ENCODE results near the gene TNK1. TPM values are rescaled to one million over a fixed set of nuclear protein-coding genes. Genes with fewer than 3 reads are reported as not detected.

Gene TNK1
- total and polyA plus RNA-seq, 4 donors, result 3.7 to 8.2 (median 5.7) TPM

DNA sequence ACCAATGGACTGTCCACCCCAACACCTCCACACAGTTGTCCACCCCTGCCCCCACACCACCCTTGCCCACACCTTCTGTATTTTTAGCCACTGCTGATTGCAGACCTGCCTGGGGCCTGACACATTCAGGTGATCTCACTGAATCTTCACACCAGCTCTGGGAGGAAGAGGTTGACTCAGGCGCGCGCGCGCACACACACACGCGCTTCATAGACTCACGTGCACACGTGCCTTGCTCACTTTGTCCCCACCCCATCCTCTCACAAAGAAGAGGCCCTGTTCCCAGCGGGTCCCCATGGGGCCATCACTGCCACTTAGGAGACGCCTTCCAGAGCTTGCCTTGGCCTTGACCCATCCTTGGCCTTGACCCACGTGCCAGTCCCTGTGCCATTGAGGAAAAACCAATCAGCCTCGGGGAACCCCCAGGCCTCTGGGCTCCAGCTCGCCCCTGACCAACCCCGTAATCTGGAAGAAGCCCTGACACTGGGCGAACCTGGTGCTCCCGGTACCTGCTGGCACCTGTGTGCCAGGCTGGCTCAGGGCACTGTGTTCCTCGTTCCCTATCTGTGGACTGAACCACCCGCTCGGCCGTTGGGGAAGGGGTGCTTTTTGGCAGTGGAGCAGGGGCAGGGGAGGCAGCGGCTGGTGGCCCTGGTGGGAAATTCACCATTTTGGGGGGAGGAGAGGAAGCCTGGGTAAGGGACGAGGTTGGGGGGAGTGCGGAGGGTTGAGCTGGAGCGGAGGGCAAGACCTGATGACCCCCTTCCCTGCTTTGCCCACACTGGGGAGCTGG, 29.9 kb downstream of the TNK1 start:
- Histone ChIP-seq H3K27me3 (ENCODE audit: control insufficient read depth in 3 of 3, insufficient read depth in 3 of 3, low read length in 2 of 3) (no peaks in the 10 kb centered on the region), H3K27ac (ENCODE audit: low read depth in 1 of 2, low read length in 1 of 2) (no peak overlapping the region), H3K36me3 (ENCODE audit: control insufficient read depth in 4 of 4, insufficient read depth in 4 of 4, low read length in 4 of 4) (peaks cover 0 to 13% (median 4%) of the 10 kb centered on the region in 4 donors), H3K9me3 (ENCODE audit: control insufficient read depth in 4 of 4, insufficient read depth in 3 of 4, low read length in 3 of 4) (no peaks in the 10 kb centered on the region), H3K4me3 (no peak overlapping the region), H3K4me1 (ENCODE audit: control insufficient read depth in 5 of 5, insufficient read depth in 5 of 5, low read length in 5 of 5) (peaks cover 0 to under 1% (median 0%) of the 10 kb centered on the region in 5 donors), H3K9ac (ENCODE audit: insufficient read depth in 1 of 2, low read length in 2 of 2) (no peak overlapping the region)
- ATAC-seq (ENCODE audit: insufficient read depth, low FRiP score) (no peak), DNase-seq (no peak)
- TF ChIP-seq, protein P1, sequence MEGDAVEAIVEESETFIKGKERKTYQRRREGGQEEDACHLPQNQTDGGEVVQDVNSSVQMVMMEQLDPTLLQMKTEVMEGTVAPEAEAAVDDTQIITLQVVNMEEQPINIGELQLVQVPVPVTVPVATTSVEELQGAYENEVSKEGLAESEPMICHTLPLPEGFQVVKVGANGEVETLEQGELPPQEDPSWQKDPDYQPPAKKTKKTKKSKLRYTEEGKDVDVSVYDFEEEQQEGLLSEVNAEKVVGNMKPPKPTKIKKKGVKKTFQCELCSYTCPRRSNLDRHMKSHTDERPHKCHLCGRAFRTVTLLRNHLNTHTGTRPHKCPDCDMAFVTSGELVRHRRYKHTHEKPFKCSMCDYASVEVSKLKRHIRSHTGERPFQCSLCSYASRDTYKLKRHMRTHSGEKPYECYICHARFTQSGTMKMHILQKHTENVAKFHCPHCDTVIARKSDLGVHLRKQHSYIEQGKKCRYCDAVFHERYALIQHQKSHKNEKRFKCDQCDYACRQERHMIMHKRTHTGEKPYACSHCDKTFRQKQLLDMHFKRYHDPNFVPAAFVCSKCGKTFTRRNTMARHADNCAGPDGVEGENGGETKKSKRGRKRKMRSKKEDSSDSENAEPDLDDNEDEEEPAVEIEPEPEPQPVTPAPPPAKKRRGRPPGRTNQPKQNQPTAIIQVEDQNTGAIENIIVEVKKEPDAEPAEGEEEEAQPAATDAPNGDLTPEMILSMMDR (IDR thresholded peaks at IDR 0.05; ENCODE audit: control extremely low read depth, extremely low read depth), result no peak
- 90 to 93% methylated on average over 25 of the region's 25 CpGs for WGBS, 2 donors

DNA sequence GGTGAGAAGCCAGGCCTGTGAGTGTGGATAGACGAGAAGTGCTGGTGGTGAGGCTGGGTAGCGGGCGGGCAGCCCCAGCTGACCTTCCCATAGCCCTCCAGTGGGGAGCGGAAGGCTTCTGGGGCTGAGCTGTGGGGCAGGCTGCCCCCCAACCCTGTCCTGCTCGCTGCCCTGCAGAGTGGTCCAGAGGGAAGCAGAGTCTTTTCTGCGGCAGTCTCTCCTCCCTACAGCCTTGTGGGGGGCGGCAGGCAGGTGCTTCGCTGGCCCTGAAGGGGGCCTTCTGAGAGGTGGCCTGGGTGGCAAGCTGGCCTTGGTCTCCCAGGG, 30.5 kb downstream of the TNK1 start:
- TF ChIP-seq, protein P1 (IDR thresholded peaks at IDR 0.05; ENCODE audit: control extremely low read depth, extremely low read depth), result no peak
- no peak overlapping the region for H3K27ac ChIP-seq (ENCODE audit: low read depth in 1 of 2, low read length in 1 of 2)
- 90 to 95% methylated on average over 8 of the region's 8 CpGs for WGBS, 2 donors
- no peaks in the 10 kb centered on the region for H3K4me1 ChIP-seq (ENCODE audit: control insufficient read depth in 5 of 5, insufficient read depth in 5 of 5, low read length in 5 of 5)
- H3K27me3 ChIP-seq (ENCODE audit: control insufficient read depth in 3 of 3, insufficient read depth in 3 of 3, low read length in 2 of 3), result no peaks in the 10 kb centered on the region
- H3K36me3 ChIP-seq (ENCODE audit: control insufficient read depth in 4 of 4, insufficient read depth in 4 of 4, low read length in 4 of 4), result peaks cover 0 to 13% (median 4%) of the 10 kb centered on the region in 4 donors
- DNase-seq (no peak), ATAC-seq (ENCODE audit: insufficient read depth, low FRiP score) (no peak)
- H3K9ac ChIP-seq (ENCODE audit: insufficient read depth in 1 of 2, low read length in 2 of 2), result no peak overlapping the region
- no peaks in the 10 kb centered on the region for H3K9me3 ChIP-seq (ENCODE audit: control insufficient read depth in 4 of 4, insufficient read depth in 3 of 4, low read length in 3 of 4)
- H3K4me3 ChIP-seq, result no peak overlapping the region

DNA sequence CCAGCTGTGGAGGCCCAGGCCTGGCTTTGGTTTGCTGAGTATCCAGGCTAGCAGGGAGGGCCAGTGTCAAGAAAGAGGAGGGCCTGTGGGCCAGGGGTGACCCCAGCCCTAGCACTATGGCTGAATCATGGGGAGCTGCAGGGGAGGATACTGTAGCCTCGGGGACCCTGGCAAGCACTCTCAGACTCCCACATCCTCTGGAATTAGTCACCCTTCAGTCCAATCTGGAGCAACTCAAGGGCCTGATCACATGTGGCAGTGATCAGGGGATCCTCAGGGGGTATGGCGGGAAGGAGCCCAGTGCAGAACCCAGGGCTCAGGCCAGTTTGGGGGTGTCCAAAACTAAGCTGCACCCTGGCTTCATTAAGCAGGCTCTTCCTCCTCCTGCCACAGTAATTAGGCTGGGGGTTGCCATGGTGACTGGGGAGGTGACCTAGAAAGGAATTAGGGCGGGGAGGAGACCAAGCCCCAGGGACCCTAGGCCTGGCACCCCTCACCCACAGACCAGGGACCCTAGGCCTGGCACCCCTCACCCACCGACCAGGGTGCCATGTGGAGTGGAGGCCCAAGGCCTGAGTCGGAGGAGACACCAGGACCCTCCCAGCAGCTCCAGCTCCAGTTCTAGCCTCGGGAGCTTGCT, 32.6 kb downstream of the TNK1 start:
- Histone ChIP-seq H3K9ac (ENCODE audit: insufficient read depth in 1 of 2, low read length in 2 of 2) (no peak overlapping the region), H3K4me3 (no peak overlapping the region), H3K36me3 (ENCODE audit: control insufficient read depth in 4 of 4, insufficient read depth in 4 of 4, low read length in 4 of 4) (peaks cover 0 to 13% (median 7%) of the 10 kb centered on the region in 4 donors), H3K4me1 (ENCODE audit: control insufficient read depth in 5 of 5, insufficient read depth in 5 of 5, low read length in 5 of 5) (no peaks in the 10 kb centered on the region), H3K27ac (ENCODE audit: low read depth in 1 of 2, low read length in 1 of 2) (no peak overlapping the region), H3K9me3 (ENCODE audit: control insufficient read depth in 4 of 4, insufficient read depth in 3 of 4, low read length in 3 of 4) (no peaks in the 10 kb centered on the region), H3K27me3 (ENCODE audit: control insufficient read depth in 3 of 3, insufficient read depth in 3 of 3, low read length in 2 of 3) (no peaks in the 10 kb centered on the region)
- DNase-seq (no peak), ATAC-seq (ENCODE audit: insufficient read depth, low FRiP score) (no peak)
- TF ChIP-seq, protein P1 (IDR thresholded peaks at IDR 0.05; ENCODE audit: control extremely low read depth, extremely low read depth), result no peak
- 83 to 88% methylated on average over 6 of the region's 6 CpGs for WGBS, 2 donors

All from lung (tissue), 12 donors.